Right ventricle myocardium superior (tissue), 1 donor: Measurements from ENCODE around the gene ABHD4. TPM values are rescaled to one million over a fixed set of nuclear protein-coding genes. Genes with fewer than 3 reads are reported as not detected.

Source experiments
- ATAC-seq: fragments of 200-7000 bp; cut with Tn5 transposase; one replicate; pipeline ENCODE4 v1.9.1; 2020; ENCODE audit warnings: mild to moderate bottlenecking; ENCODE audit not compliant: poor library complexity
- DNase-seq: peaks from one replicate; pipeline ENCODE4 v3.0.0-alpha.2; 2020
- intact Hi-C: fragments of 100-400 bp; cut with DNase I; formaldehyde crosslinking; loops from one replicate; pipeline ENCODE4 v1.11.2; 2022
- total RNA-seq: library from RNA; stranded (reverse); fragmentation: NEBNext Ultra II Directional; extraction: Animal tissue kit (Norgen Biotek cat#: 25700); gene quantifications from one replicate; pipeline ENCODE4 v1.2.1, GENCODE V29; 2021
- donor health status: DM: no; HTN: yes; CAD: no; lungs with severe emphysema.

The ABHD4 gene
- total RNA-seq, 1 donor from 2014 or later, result 19.7 TPM

DNA sequence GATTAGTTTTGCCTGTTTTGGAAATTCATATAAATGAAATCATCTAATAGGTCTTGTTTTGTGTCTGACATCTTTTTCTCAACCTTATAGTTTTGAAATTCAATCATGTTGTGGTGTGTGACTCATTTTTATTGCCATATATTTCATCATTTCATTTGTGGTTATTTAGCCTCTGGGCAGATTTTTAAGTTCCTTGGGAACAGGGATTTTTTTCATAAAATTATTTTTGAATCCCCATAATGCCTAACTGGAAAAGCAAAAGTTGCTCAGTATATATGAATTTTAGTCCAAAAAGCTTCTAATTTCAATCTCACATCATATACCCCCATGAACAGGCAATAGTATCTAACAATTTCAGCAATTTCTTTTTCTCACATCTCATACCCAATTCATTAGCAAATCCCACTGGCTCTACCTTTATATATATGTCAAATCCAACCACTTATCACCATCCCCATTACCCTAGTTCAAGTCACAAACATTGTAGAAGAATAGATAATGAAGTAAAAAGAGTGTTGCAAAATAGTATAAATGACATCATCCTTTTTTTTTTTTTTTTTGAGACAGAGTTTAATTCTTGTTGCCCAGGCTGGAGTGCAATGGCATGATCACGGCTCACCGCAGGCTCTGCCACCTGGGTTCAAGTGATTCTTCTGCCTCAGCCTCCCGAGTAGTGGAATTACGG, 48.6 kb downstream of the ABHD4 start:
- intact Hi-C loops, result no loop called here
- no peak for ATAC-seq

DNA sequence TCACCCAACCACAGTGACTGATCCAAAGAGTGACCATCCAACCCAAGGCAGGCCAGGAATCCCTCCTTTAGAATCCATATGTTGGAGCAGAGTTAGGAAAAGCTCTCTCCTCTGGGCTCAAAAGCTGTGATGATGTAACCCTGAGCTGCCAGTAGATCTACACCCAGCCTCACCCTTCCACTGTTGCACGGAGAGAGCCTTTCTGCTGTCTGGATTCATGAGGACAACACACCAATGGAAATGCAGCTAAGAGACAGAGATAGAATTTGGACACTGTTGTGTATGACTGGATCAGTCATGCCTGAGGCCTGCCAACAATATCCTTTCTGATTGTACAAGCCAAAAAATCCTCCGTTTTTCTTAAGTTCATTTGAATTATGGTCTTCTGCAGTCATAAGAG, 50.4 kb downstream of the ABHD4 start:
- ATAC-seq (no peak), DNase-seq (no peak)
- intact Hi-C loops, result no loop called here

More for the DNA sequence above, 48.6 kb downstream of the ABHD4 start:
- DNase-seq, result no peak

DNA sequence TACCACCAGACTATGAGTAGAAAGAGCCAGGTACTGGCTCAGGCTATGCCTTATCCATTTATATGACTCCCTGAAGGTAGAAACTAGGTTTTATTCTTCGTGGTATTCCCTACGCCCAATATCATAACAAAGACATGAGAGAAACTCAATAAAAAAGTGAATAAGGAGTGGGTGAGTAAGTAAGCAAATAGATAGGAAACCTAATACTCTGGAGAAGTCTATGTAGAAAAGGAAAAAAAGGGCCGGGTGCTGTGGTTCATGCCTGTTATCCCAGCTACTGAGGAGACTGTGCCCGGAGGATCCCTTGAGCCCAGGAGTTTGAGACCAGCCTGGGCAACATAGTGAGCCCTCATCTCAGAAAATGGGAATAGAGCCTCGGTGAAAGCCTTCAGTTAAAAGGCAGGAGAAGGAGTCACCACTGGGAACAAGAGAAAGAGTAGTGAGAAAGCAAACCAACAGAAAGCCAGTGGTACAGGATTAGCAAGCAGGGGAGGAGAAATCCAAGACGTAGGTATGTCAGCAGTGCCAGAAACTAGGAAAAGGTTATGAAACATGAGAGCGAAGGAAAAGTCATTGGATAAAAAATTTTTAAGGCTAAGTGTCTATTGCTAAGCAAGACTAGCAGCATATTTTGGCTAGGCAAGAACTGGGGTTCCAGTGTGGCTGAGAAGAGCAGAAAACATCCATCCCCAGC, 52.1 kb downstream of the ABHD4 start:
- DNase-seq (no peak), ATAC-seq (no peak)
- intact Hi-C loops, result loop anchor here (5.0 to 10.0 kb wide), 4 partner anchors 78 to 258 kb away; partner anchors contain the start of gene SLC7A7

DNA sequence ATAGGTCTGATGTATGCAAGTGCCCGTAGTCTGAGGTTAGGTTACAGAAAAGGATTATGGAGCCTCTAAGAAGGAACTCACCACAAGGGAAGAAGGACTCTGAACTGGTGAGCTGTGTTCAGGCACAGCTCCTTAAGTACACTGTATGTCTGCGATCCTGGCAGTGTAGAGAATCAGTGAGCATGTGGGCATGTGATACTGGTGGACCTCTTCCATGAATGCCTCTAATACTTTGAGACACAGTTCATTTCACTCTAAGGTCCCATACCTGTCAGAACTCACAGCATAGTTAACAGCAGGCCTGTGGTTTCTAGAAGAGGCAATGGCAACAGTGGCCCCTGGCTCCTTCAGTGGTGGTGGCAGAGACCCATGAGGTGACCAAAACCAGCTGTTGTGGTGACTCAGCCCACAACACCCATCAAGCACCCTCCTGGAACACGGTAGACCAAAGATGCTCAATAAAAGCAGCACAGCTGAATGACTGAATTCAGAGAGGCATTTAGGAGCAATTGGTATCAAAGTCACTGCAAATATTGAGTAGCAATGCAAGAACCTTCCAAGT, 52.9 kb downstream of the ABHD4 start:
- intact Hi-C loops, result loop anchor here (5.0 to 10.0 kb wide), 4 partner anchors 79 to 259 kb away; partner anchors contain the start of gene SLC7A7
- DNase-seq (no peak), ATAC-seq (no peak)

- DNase-seq (no peak), ATAC-seq (no peak)
- intact Hi-C loops, result loop anchor here (5.0 to 10.0 kb wide), 4 partner anchors 79 to 259 kb away; partner anchors contain the start of gene SLC7A7
Measured at GRCh38 chr14:22651586-22651985, 53.5 kb downstream of the ABHD4 start.

DNA sequence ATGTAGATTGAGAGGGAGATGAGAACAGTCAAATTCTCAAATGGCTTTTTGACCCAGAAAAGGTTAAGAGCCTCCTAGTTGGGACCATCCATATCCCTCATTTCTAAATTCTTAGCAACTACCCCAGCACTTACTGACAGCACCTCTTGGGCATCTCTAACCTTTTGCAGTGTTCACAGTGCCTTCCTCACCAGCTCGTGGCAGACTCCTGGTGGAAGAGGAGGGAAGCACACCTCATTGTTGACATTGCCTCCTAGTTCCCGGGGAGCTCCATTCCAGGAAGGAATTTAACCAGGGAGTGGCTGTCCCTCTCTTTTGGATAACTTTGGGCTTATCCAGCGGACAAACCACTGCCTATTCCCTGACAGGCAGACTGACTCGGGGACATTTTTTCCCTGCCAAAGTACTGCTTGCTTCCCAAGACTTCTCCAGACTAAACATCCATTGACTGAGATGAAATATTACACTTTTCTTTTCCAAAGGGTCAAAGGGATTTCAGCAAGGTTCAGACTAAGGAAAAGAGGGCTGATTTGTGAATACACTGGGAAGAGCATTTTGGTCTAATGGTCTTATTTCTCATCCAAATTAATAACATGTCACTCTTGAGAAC, 55.0 kb downstream of the ABHD4 start:
- ATAC-seq (peak; percentile 88), DNase-seq (peak; percentile 53)
- intact Hi-C loops, result loop anchor here (5.0 to 10.0 kb wide), 4 partner anchors 81 to 261 kb away; partner anchors contain the start of gene SLC7A7

- intact Hi-C loops, result loop anchor here (10.0 kb wide), 1 partner anchor 159 kb away; the partner anchor contains the start of gene SLC7A7
- no peak for DNase-seq
- no peak for ATAC-seq
Measured at GRCh38 chr14:22656226-22656625, 58.1 kb downstream of the ABHD4 start.

- intact Hi-C loops, result loop anchor here (10.0 kb wide), 1 partner anchor 158 kb away; the partner anchor contains the start of gene SLC7A7
- ATAC-seq, result peak; percentile 62
- no peak for DNase-seq
Measured at GRCh38 chr14:22656945-22657731, 59.0 kb downstream of the ABHD4 start.

DNA sequence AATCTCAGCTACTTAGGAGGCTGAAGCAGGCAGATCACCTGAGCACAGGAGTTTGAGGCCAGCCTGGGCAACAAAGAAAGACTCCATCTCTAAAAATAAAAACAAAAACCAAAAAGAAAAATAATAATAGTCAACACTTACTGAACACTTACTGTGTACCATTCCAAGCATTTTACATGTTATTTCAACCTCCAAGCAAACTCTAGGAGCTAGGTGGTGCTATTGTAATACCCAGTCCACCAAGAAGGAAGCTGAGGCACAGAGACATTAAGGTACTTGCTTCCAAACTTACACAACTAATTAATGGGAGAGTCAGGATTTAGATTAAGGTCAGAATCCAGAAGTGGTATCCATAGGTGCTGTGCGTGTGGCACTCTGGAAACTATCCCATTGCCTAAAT, 59.8 kb downstream of the ABHD4 start:
- intact Hi-C loops, result loop anchor here (10.0 kb wide), 1 partner anchor 157 kb away; the partner anchor contains the start of gene SLC7A7
- ATAC-seq (no peak), DNase-seq (no peak)

DNA sequence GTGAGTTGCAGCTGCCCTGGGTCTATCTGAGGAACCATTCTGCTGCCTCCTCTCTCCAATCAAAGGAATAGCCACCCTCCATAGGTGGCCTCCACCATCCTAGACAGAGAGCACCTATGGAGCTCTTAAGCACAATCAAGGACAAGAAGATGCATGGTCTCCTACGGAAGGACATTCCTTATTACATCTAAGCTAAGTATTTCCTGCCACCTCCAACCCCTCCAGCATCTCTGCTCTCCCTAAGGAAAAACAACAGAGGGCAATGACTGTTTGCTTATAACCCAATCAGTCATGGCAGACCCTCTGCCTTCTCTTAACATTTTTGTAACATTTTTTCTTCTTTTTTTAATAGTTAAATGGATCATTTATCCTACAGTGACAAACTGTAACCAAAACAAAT, 60.8 kb downstream of the ABHD4 start:
- no peak for DNase-seq
- no peak for ATAC-seq
- intact Hi-C loops, result loop anchor here (10.0 kb wide), 1 partner anchor 156 kb away; the partner anchor contains the start of gene SLC7A7

DNA sequence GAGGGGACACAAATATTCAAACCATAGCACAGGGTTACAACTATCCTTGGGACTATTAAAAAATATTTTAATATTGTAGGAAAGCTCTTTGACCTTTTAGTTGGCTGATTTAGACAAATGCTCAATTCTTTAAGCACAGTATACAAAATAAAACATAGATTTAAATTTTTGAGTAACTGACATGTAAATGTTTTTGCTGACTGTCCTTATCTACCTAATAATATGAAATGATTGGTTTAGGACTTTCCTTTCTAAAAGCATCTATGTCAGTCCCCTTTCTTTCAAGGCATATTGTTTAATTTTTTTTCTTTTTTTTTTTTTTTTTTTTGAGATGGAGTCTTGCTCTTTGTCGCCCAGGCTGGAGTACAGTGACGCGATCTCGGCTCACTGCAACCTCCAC, 62.6 kb downstream of the ABHD4 start:
- intact Hi-C loops, result no loop called here
- ATAC-seq, result no peak

More for the DNA sequence above, 62.6 kb downstream of the ABHD4 start:
- DNase-seq, result no peak

Other genes starting within 250 kb of the ABHD4 start
- gene DAD1, start 9.1 kb upstream of the ABHD4 start, total RNA-seq, result 124 TPM
- not detected for gene OR6J1, start 46.1 kb downstream of the ABHD4 start, total RNA-seq
- 164 TPM for gene OXA1L, start 168.4 kb downstream of the ABHD4 start, total RNA-seq
- gene SLC7A7, start 217.1 kb downstream of the ABHD4 start, total RNA-seq, result 4.6 TPM
- 110 TPM for gene MRPL52, start 231.6 kb downstream of the ABHD4 start, total RNA-seq
- 22.5 TPM for gene MMP14, start 238.3 kb downstream of the ABHD4 start, total RNA-seq